CD4-positive, alpha-beta T cell (primary cell): ENCODE measurements around the gene INPP5A. TPM values are rescaled to one million over a fixed set of nuclear protein-coding genes. Genes with fewer than 3 reads are reported as not detected.

ENCODE experiments used
- ATAC-seq: fragments of 200-7000 bp; cut with Tn5 transposase; one replicate; pipeline ENCODE4 v1.10.0; 2022; ENCODE audit warnings: mild to moderate bottlenecking; ENCODE audit not compliant: poor library complexity
- CTCF ChIA-PET: fragments of 350-600 bp; sonication (Branson Sonifier 250); formaldehyde crosslinking; loops from one replicate; lab custom pipeline; 2021; ENCODE audit warnings: antibody characterized with exemption, inconsistent platforms; lab: Charles Lee
- POLR2A ChIA-PET: fragments of 350-600 bp; sonication (Branson Sonifier 250); formaldehyde crosslinking; loops from one replicate; lab custom pipeline; 2021; ENCODE audit warnings: antibody characterized with exemption, inconsistent platforms; lab: Charles Lee
- DNase-seq, 14 experiments: peaks; one replicate each; pipeline ENCODE4 v3.0.0-alpha.2; 2013 to 2020; ENCODE audit warnings: mixed read lengths in 2 of 14
- H3K27ac ChIP-seq, 2 donors: one replicate each; pipeline versions ENCODE4 v1.5.1 to v1.7.0; 2013; ENCODE audit warnings: low read length in 2 of 2, low read depth in 1 of 2, mild to moderate bottlenecking in 1 of 2
- H3K27me3 ChIP-seq, 2 experiments: 1 replicate in 1 of 2; 2 replicates in 1 of 2; pipeline versions ENCODE4 v1.6.1 to v1.7.0; 2013; ENCODE audit warnings: low read length in 2 of 2, control low read depth in 1 of 2, mild to moderate bottlenecking in 1 of 2, moderate library complexity in 1 of 2; ENCODE audit not compliant: insufficient read depth in 2 of 2, control insufficient read depth in 1 of 2
- H3K36me3 ChIP-seq: one replicate; pipeline ENCODE4 v1.6.1; 2013; ENCODE audit warnings: low read length, control low read depth; ENCODE audit not compliant: insufficient read depth
- H3K4me1 ChIP-seq: one replicate; pipeline ENCODE4 v1.6.1; 2013; ENCODE audit warnings: low read length, control low read depth; ENCODE audit not compliant: insufficient read depth
- H3K4me3 ChIP-seq: one replicate; pipeline ENCODE4 v1.5.1; 2013; ENCODE audit warnings: mild to moderate bottlenecking, low read length, moderate library complexity
- H3K9me3 ChIP-seq, 2 experiments: 1 replicate in 1 of 2; 2 replicates in 1 of 2; pipeline versions ENCODE4 v1.6.1 to v1.7.0; 2013; ENCODE audit warnings: low read length in 2 of 2, mild to moderate bottlenecking in 2 of 2, control low read depth in 1 of 2, moderate library complexity in 1 of 2; ENCODE audit not compliant: control insufficient read depth in 1 of 2, insufficient read depth in 1 of 2
- H3K27ac Mint-ChIP-seq: one replicate; pipeline ENCODE4 v1.8.0; 2020; ENCODE audit warnings: mixed read lengths
- H3K27me3 Mint-ChIP-seq: one replicate; pipeline ENCODE4 v1.8.0; 2021; ENCODE audit warnings: mixed read lengths
- H3K36me3 Mint-ChIP-seq: one replicate; pipeline ENCODE4 v1.8.0; 2021; ENCODE audit warnings: low read depth, mixed read lengths
- H3K4me1 Mint-ChIP-seq: one replicate; pipeline ENCODE4 v1.8.0; 2021; ENCODE audit warnings: low read depth, mixed read lengths
- H3K4me3 Mint-ChIP-seq: one replicate; pipeline ENCODE4 v1.8.0; 2020; ENCODE audit warnings: mild to moderate bottlenecking, mixed read lengths
- H3K9me3 Mint-ChIP-seq: one replicate; pipeline ENCODE4 v1.8.0; 2020; ENCODE audit warnings: mixed read lengths
- intact Hi-C, 2 experiments: fragments of 100-400 bp; cut with DNase I in 1 of 2; cut with micrococcal nuclease in 1 of 2; formaldehyde crosslinking; loops; one replicate each; pipeline versions ENCODE4 v1.15.1 to v1.9.0; 2023 to 2025; cut with DNase I, micrococcal nuclease
- total RNA-seq, 174 experiments: library from RNA in 2 of 174; stranded (reverse) in 2 of 174; gene quantifications; one replicate each; pipeline ENCODE4 v1.2.3 and lab custom pipeline; 2021 to 2026
- TF ChIP-seq, protein P1 (sequence below): fragments of 200-600 bp; IDR thresholded peaks from one replicate; pipeline ENCODE4 v1.8.0; 2022; ENCODE audit warnings: antibody characterized with exemption, mild to moderate bottlenecking

The INPP5A gene
- total RNA-seq, 2 experiments from 2014 or later, result 22.0 to 24.8 TPM

DNA sequence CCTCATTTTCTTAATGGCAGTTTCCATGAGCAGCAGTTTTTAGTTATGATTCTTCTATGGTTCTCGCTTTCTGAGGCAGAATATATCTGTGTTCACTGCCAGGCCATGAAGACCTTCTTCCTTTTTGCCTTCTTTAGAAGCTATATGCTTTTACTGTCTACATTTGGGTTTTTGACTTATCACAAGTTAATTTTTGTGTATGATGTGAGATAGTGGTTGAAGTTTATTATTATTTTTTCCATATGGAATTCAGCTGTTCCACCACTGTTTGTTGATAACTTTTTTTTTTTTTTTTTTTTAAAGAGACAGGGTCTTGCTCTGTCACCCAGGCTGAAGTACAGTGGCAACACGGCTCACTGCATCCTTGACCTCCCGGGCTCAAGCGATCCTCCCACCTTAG is 44.5 kb downstream of the INPP5A start:
- Mint-ChIP-seq H3K36me3 (peaks cover 17% of the 10 kb centered on the region), H3K27me3 (no peaks in the 10 kb centered on the region), H3K27ac (no peak overlapping the region), H3K9me3 (no peaks in the 10 kb centered on the region), H3K4me3 (no peak overlapping the region), H3K4me1 (peaks cover 67% of the 10 kb centered on the region)
- no peak for DNase-seq
- intact Hi-C loops, result no loop called here
- H3K27ac ChIP-seq, result no peak overlapping the region
- H3K9me3 ChIP-seq, result peaks cover 0 to 21% of the 10 kb centered on the region in 2 experiments
- ChIA-PET POLR2A (no interaction called here), CTCF (no interaction called here)
- H3K36me3 ChIP-seq, result no peaks in the 10 kb centered on the region
- no peak overlapping the region for H3K4me3 ChIP-seq
- no peaks in the 10 kb centered on the region for H3K27me3 ChIP-seq
- TF ChIP-seq, protein P1, sequence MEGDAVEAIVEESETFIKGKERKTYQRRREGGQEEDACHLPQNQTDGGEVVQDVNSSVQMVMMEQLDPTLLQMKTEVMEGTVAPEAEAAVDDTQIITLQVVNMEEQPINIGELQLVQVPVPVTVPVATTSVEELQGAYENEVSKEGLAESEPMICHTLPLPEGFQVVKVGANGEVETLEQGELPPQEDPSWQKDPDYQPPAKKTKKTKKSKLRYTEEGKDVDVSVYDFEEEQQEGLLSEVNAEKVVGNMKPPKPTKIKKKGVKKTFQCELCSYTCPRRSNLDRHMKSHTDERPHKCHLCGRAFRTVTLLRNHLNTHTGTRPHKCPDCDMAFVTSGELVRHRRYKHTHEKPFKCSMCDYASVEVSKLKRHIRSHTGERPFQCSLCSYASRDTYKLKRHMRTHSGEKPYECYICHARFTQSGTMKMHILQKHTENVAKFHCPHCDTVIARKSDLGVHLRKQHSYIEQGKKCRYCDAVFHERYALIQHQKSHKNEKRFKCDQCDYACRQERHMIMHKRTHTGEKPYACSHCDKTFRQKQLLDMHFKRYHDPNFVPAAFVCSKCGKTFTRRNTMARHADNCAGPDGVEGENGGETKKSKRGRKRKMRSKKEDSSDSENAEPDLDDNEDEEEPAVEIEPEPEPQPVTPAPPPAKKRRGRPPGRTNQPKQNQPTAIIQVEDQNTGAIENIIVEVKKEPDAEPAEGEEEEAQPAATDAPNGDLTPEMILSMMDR, result no peak
- no peak for ATAC-seq
- peaks cover 20% of the 10 kb centered on the region for H3K4me1 ChIP-seq

DNA sequence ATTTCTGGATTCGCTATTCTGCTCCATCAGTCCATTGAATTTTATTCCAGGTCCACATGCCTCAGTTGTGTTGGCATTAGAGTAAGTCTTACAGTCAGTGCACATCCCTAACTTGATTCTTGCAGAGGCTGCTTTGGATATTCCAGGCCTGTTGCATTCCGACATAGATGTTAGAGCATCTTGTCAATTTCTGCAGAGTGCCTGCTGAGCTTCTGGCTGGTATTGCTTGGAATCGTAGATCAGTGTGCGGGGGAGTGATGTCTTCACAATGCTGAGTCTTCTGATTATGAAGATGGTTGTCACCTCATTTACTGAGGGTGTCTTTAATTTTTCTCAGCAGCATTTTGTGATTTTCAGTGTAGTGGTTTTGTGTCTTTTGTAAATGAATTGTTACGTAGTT is 45.2 kb downstream of the INPP5A start:
- TF ChIP-seq, protein P1, result no peak
- ChIA-PET POLR2A (no interaction called here), CTCF (no interaction called here)
- intact Hi-C loops, result no loop called here
- DNase-seq (no peak), ATAC-seq (no peak)
- Histone ChIP-seq H3K27me3 (no peaks in the 10 kb centered on the region), H3K36me3 (no peaks in the 10 kb centered on the region), H3K4me3 (no peak overlapping the region), H3K27ac (no peak overlapping the region), H3K9me3 (peaks cover 0 to 21% of the 10 kb centered on the region in 2 experiments), H3K4me1 (peaks cover 19% of the 10 kb centered on the region)
- H3K27ac Mint-ChIP-seq, result no peak overlapping the region
- H3K4me1 Mint-ChIP-seq, result peaks cover 68% of the 10 kb centered on the region
- no peaks in the 10 kb centered on the region for H3K27me3 Mint-ChIP-seq
- no peak overlapping the region for H3K4me3 Mint-ChIP-seq
- peaks cover 17% of the 10 kb centered on the region for H3K36me3 Mint-ChIP-seq
- no peaks in the 10 kb centered on the region for H3K9me3 Mint-ChIP-seq

DNA sequence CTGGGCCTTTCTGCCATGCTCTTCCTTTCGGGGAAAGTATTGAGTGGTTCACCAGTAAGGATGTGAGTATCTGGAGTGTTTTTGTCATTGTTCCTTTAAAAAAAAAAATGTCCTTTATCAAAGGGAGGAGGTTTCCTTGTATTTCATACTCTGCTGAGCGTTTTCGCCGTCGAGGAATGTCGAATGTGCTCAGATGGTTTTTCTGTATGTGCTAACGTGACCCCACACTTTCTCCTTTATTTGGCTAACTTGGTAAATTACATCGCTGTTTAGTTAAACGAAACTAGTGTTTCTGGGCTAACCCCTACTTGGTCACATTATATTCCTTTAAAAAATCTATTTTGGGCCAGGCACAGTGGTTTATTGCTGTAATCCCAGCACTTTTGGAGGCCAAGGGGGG is 45.9 kb downstream of the INPP5A start:
- DNase-seq (no peak), ATAC-seq (no peak)
- Histone ChIP-seq H3K4me1 (peaks cover 22% of the 10 kb centered on the region), H3K27ac (no peak overlapping the region), H3K9me3 (peaks cover 0 to 21% of the 10 kb centered on the region in 2 experiments), H3K27me3 (no peaks in the 10 kb centered on the region), H3K4me3 (no peak overlapping the region), H3K36me3 (no peaks in the 10 kb centered on the region)
- ChIA-PET POLR2A (no interaction called here), CTCF (no interaction called here)
- intact Hi-C loops, result no loop called here
- no peaks in the 10 kb centered on the region for H3K27me3 Mint-ChIP-seq
- peaks cover 68% of the 10 kb centered on the region for H3K4me1 Mint-ChIP-seq
- H3K27ac Mint-ChIP-seq, result no peak overlapping the region
- peaks cover 17% of the 10 kb centered on the region for H3K36me3 Mint-ChIP-seq
- TF ChIP-seq, protein P1, result no peak
- H3K4me3 Mint-ChIP-seq, result no peak overlapping the region
- H3K9me3 Mint-ChIP-seq, result no peaks in the 10 kb centered on the region
